Measurements from ENCODE around the gene LPAR6. TPM values are rescaled to one million over a fixed set of nuclear protein-coding genes. Genes with fewer than 3 reads are reported as not detected.
"Not testable (repeated sequence)": the region's sequence is repeated elsewhere in the genome, so short reads cannot be mapped to it uniquely, and the experiment has no call there.

LPAR6 gene
- total RNA-seq = 10 to 100 TPM in 1 of 2 donors, 1 to 10 TPM in 1; 3.3 to 11.9 TPM

DNA sequence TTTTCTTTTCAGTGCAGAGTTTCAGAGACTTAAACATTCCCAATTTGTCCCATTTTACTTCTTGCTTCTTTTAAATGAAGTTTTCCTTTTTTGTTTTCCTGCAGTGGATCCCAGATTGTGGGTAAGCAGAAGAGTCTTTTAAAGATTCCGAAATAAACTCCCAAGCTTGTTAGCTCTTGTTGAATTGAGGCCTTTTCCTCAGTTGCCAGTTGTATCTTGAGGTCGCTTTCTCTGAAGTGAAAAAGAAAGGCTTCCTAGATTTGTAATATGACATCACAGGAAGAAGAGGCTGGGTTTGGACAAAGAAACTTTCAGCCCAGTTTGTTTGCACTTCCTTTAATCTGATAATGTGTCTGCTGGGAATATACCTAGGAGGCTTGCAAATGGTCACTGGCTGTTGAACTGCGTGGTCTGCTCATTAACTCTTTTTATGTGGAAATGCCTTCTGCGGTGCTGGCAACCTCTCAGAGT is at the start of gene LPAR6:
LPAR6 (minus strand) TSS at position 233 of the 471 bp plus-strand sequence. CDS start 690 bp downstream, outside the sequence.
- Mint-ChIP-seq H3K27me3 (ENCODE audit: low read depth) (no peaks in the 10 kb centered on the region), H3K4me1 (ENCODE audit: low read depth) (peaks cover 47% of the 10 kb centered on the region)
- peak; percentile 18 to 47 for ATAC-seq (replicated peaks in 1 of 2)

GRCh38 chr13:48457578-48458242 is 44.8 kb upstream of the LPAR6 start:
- H3K4me1 Mint-ChIP-seq (ENCODE audit: low read depth) = no peaks in the 10 kb centered on the region
- H3K4me3 Mint-ChIP-seq = no peak overlapping the region
- no peak overlapping the region for H3K27ac Mint-ChIP-seq
- ATAC-seq (replicated peaks in 1 of 2) = no peak
- H3K27me3 Mint-ChIP-seq (ENCODE audit: low read depth) = no peaks in the 10 kb centered on the region
- no peak for DNase-seq
- H3K36me3 Mint-ChIP-seq (ENCODE audit: insufficient read depth in 2 of 2) = peaks cover 11 to 24% of the 10 kb centered on the region in 2 donors
- H3K9me3 Mint-ChIP-seq = no peaks in the 10 kb centered on the region

More for the DNA sequence above, at the start of gene LPAR6:
- no peak for DNase-seq
- peak within 1 kb of the TSS; percentile 99 for H3K27ac Mint-ChIP-seq
- H3K36me3 Mint-ChIP-seq (ENCODE audit: insufficient read depth in 2 of 2) = peaks cover 9 to 12% of the 10 kb centered on the region in 2 donors
- H3K4me3 Mint-ChIP-seq = peak within 1 kb of the TSS; percentile 83 to 98
- H3K9me3 Mint-ChIP-seq = peaks cover 2% of the 10 kb centered on the region in 2 donors

GRCh38 chr13:48456546-48456945 is 43.6 kb upstream of the LPAR6 start:
- peaks cover 18 to 33% of the 10 kb centered on the region in 2 donors for H3K36me3 Mint-ChIP-seq (ENCODE audit: insufficient read depth in 2 of 2)
- DNase-seq = no peak
- no peak overlapping the region for H3K27ac Mint-ChIP-seq
- ATAC-seq (replicated peaks in 1 of 2) = no peak
- no peaks in the 10 kb centered on the region for H3K4me1 Mint-ChIP-seq (ENCODE audit: low read depth)
- H3K4me3 Mint-ChIP-seq = no peak overlapping the region
- no peaks in the 10 kb centered on the region for H3K27me3 Mint-ChIP-seq (ENCODE audit: low read depth)
- H3K9me3 Mint-ChIP-seq = peaks cover 3 to 5% of the 10 kb centered on the region in 2 donors

GRCh38 chr13:48451196-48451595 is 38.3 kb upstream of the LPAR6 start:
- not testable (repeated sequence) for H3K27ac Mint-ChIP-seq; ATAC-seq (replicated peaks in 1 of 2); H3K4me3 Mint-ChIP-seq; H3K27me3 Mint-ChIP-seq (ENCODE audit: low read depth); DNase-seq
- Mint-ChIP-seq H3K36me3 (ENCODE audit: insufficient read depth in 2 of 2) (peaks cover 30 to 33% of the 10 kb centered on the region in 2 donors), H3K4me1 (ENCODE audit: low read depth) (peaks cover 22% of the 10 kb centered on the region), H3K9me3 (peaks cover 10 to 11% of the 10 kb centered on the region in 2 donors)

- peak overlapping the region in 1 of 2 donors; percentile 53 for H3K4me3 Mint-ChIP-seq
- DNase-seq (no peak), ATAC-seq (replicated peaks in 1 of 2) (no peak)
- no peak overlapping the region for H3K27ac Mint-ChIP-seq
- no peaks in the 10 kb centered on the region for H3K27me3 Mint-ChIP-seq (ENCODE audit: low read depth)
- peaks cover 24% of the 10 kb centered on the region for H3K4me1 Mint-ChIP-seq (ENCODE audit: low read depth)
- H3K9me3 Mint-ChIP-seq = peaks cover 10 to 11% of the 10 kb centered on the region in 2 donors
- H3K36me3 Mint-ChIP-seq (ENCODE audit: insufficient read depth in 2 of 2) = peaks cover 28 to 29% of the 10 kb centered on the region in 2 donors
These were observed 36.7 kb upstream of the LPAR6 start for GRCh38 chr13:48449656-48450055.

DNA sequence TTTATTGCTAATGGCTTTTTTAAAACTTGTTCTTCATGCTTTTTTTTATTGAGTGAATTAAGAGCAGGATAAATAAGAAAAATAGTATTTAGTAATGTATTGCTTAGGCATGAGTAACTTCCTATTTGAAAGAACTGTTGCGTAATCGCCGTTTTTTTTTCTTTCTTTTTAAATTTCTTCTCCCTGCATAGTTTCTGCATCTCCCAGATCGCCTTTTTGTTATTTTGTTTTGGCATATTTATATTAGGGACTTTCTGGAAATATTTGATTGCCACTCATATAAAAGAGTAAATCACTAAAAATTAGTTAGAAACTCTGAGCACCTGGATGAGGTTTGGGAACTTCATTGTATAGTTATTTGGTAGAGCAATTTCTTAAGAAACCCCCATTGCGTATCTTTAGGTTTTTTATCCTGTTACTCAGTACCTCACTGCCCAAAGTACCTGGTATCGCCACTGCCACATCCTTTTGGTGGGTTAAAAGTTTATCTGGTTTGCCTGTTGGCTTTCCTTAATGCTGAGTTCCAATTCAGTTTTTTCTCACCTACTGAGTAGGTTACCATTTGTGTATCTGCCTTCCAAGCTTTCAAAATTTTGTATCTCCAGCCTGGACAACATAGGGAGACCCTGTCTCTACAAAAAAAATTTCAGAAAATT is 36.2 kb upstream of the LPAR6 start:
- no peak for ATAC-seq (replicated peaks in 1 of 2)
- Mint-ChIP-seq H3K27me3 (ENCODE audit: low read depth) (no peaks in the 10 kb centered on the region), H3K4me1 (ENCODE audit: low read depth) (peaks cover 29% of the 10 kb centered on the region), H3K9me3 (peaks cover 10 to 11% of the 10 kb centered on the region in 2 donors), H3K27ac (no peak overlapping the region), H3K4me3 (peak overlapping the region; percentile 4 to 53), H3K36me3 (ENCODE audit: insufficient read depth in 2 of 2) (peaks cover 26 to 29% of the 10 kb centered on the region in 2 donors)
- DNase-seq = no peak

- no peak for ATAC-seq (replicated peaks in 1 of 2)
- Mint-ChIP-seq H3K9me3 (peaks cover 10 to 11% of the 10 kb centered on the region in 2 donors), H3K4me3 (peak overlapping the region in 1 of 2 donors; percentile 12), H3K36me3 (ENCODE audit: insufficient read depth in 2 of 2) (peaks cover 25 to 27% of the 10 kb centered on the region in 2 donors), H3K27ac (no peak overlapping the region), H3K27me3 (ENCODE audit: low read depth) (no peaks in the 10 kb centered on the region), H3K4me1 (ENCODE audit: low read depth) (peaks cover 33% of the 10 kb centered on the region)
- DNase-seq = no peak
These were observed 35.5 kb upstream of the LPAR6 start for GRCh38 chr13:48448285-48448958.

- no peak for ATAC-seq (replicated peaks in 1 of 2)
- H3K27ac Mint-ChIP-seq = no peak overlapping the region
These were observed 33.6 kb upstream of the LPAR6 start for GRCh38 chr13:48446464-48446863.

GRCh38 chr13:48443442-48444208 is 30.7 kb upstream of the LPAR6 start:
- H3K4me3 Mint-ChIP-seq = peak overlapping the region; percentile 10 to 26
- H3K27ac Mint-ChIP-seq = peak overlapping the region; percentile 12
- H3K27me3 Mint-ChIP-seq (ENCODE audit: low read depth) = no peaks in the 10 kb centered on the region
- H3K9me3 Mint-ChIP-seq = no peaks in the 10 kb centered on the region
- H3K4me1 Mint-ChIP-seq (ENCODE audit: low read depth) = peaks cover 18% of the 10 kb centered on the region
- ATAC-seq (replicated peaks in 1 of 2) = peak; percentile 60 to 72
- no peak for DNase-seq
- H3K36me3 Mint-ChIP-seq (ENCODE audit: insufficient read depth in 2 of 2) = no peaks in the 10 kb centered on the region

More at GRCh38 chr13:48446464-48446863, 33.6 kb upstream of the LPAR6 start:
- Mint-ChIP-seq H3K9me3 (peaks cover 7% of the 10 kb centered on the region in 2 donors), H3K36me3 (ENCODE audit: insufficient read depth in 2 of 2) (peaks cover 12% of the 10 kb centered on the region in 2 donors), H3K4me3 (no peak overlapping the region), H3K27me3 (ENCODE audit: low read depth) (no peaks in the 10 kb centered on the region), H3K4me1 (ENCODE audit: low read depth) (peaks cover 33% of the 10 kb centered on the region)
- DNase-seq = no peak

DNA sequence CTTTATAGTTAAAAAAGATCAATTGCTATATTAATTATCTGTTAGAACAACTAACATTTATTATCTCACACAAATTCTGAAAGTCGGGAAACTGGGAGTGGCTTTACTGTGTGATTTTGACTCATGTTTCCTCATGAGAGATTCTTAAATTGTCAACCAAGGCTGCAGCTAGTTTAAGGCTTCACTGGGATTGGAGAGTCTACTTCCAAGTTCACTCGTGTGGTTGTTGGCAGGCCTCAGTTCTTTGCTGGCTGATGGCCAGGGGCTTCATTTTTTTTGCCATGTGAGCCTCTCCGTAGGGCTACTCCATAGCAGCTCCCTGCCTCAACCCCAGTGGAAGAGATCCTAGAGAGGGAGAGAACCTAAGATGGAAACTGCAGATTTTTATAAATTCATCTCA is 24.5 kb upstream of the LPAR6 start:
- Mint-ChIP-seq H3K36me3 (ENCODE audit: insufficient read depth in 2 of 2) (peaks cover 0 to 2% of the 10 kb centered on the region in 2 donors), H3K4me1 (ENCODE audit: low read depth) (peaks cover 29% of the 10 kb centered on the region), H3K4me3 (no peak overlapping the region), H3K9me3 (peaks cover 0 to 2% of the 10 kb centered on the region in 2 donors), H3K27ac (no peak overlapping the region), H3K27me3 (ENCODE audit: low read depth) (no peaks in the 10 kb centered on the region)
- no peak for ATAC-seq (replicated peaks in 1 of 2)
- no peak for DNase-seq

- no peak for ATAC-seq (replicated peaks in 1 of 2)
- Mint-ChIP-seq H3K27me3 (ENCODE audit: low read depth) (no peaks in the 10 kb centered on the region), H3K9me3 (peaks cover 0 to 2% of the 10 kb centered on the region in 2 donors), H3K27ac (peak overlapping the region; percentile 82), H3K4me3 (peak overlapping the region in 1 of 2 donors; percentile 58), H3K36me3 (ENCODE audit: insufficient read depth in 2 of 2) (peaks cover 0 to 2% of the 10 kb centered on the region in 2 donors), H3K4me1 (ENCODE audit: low read depth) (peaks cover 35% of the 10 kb centered on the region)
- DNase-seq = no peak
These were observed 23.9 kb upstream of the LPAR6 start for GRCh38 chr13:48436661-48437288.

DNA sequence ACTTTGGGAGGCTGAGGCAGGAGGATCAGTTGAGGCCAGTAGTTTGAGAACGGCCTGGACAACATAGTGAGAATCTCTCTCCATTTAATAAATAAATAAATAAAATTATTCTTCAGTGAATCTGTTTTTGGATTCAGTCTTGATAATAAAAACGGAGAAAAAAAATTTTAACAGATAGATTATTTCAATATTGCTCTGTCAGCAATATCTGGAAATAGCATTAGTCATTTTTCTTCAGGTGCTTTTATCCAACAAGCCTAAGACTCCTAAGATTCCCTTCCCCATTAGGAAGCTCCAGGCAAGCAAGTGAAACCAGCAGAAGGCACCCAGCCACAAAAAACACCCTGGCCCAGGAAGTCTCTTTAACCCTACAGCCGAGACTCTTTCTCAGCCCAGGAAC is 21.3 kb upstream of the LPAR6 start:
- DNase-seq (no peak), ATAC-seq (replicated peaks in 1 of 2) (no peak)
- no peak overlapping the region for H3K4me3 Mint-ChIP-seq
- H3K36me3 Mint-ChIP-seq (ENCODE audit: insufficient read depth in 2 of 2) = peaks cover 0 to 2% of the 10 kb centered on the region in 2 donors
- peaks cover 0 to 2% of the 10 kb centered on the region in 2 donors for H3K9me3 Mint-ChIP-seq
- H3K4me1 Mint-ChIP-seq (ENCODE audit: low read depth) = peaks cover 55% of the 10 kb centered on the region
- no peaks in the 10 kb centered on the region for H3K27me3 Mint-ChIP-seq (ENCODE audit: low read depth)
- no peak overlapping the region for H3K27ac Mint-ChIP-seq

Measured in activated T-cell treated with anti-CD3 and anti-CD28 coated beads, Interleukin-2, amount 50 U/mL, for 72 hours (primary cell).